NB4 (cell line): Measurements from ENCODE around the gene TMEM52.
A peak's percentile ranks its signal among the peaks of the same experiment; 100 is the strongest.

Experiments
- DNase-seq: peaks from one replicate; pipeline ENCODE4 v3.0.0; 2010; ENCODE audit warnings: low read depth
- H3K4me3 ChIP-seq: one replicate; pipeline ENCODE4 v1.5.1; 2011; ENCODE audit warnings: mild to moderate bottlenecking, low read depth, low read length, moderate library complexity
- MYC ChIP-seq: IDR thresholded peaks from 2 replicates; pipeline ENCODE4 v1.6.1; 2011; ENCODE audit warnings: low read depth, low read length
- POLR2A ChIP-seq: IDR thresholded peaks from 2 replicates; pipeline ENCODE4 v1.6.1; 2011; ENCODE audit warnings: mild to moderate bottlenecking; ENCODE audit not compliant: insufficient read length; ENCODE audit errors: extremely low read depth
- TF ChIP-seq, protein P1 (sequence below): IDR thresholded peaks from 2 replicates; pipeline ENCODE4 v1.6.1; 2011; ENCODE audit warnings: low read depth, low read length
- TF ChIP-seq, protein P2 (sequence below): IDR thresholded peaks from one replicate; pipeline ENCODE4 v1.5.1; 2012; ENCODE audit warnings: low read depth, low read length

Gene TMEM52

DNA sequence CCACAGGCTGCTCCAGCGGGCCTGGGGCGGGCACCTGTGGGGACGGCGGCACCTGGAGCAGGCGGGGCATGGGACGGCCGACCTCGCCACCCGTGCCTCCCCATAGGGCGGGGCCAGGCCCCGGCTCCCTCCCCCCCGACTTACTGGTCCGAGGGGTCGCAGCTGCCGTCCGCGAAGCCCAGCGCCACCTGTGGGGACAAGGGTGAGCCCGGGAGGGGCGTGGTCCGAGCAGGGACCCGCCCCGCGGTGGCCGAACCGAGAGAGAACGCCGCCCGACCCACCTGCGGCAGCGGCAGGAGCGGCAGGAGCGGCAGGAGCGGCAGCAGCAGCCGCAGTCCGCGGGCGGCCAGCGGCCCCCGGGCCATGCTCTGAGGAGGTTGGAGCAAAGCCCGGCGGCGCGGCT, at the start of gene TMEM52:
Gene TMEM52, minus strand, starts transcription at position 379 of the 403 bp plus-strand sequence. Its CDS starts 14 bp downstream, at position 365.
- DNase-seq = no peak
- H3K4me3 ChIP-seq = no peak within 1 kb of the TSS
- TF ChIP-seq POLR2A (peak; percentile 48), MYC (no peak)
- TF ChIP-seq, protein P1, sequence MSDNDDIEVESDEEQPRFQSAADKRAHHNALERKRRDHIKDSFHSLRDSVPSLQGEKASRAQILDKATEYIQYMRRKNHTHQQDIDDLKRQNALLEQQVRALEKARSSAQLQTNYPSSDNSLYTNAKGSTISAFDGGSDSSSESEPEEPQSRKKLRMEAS = no peak
- TF ChIP-seq, protein P2, sequence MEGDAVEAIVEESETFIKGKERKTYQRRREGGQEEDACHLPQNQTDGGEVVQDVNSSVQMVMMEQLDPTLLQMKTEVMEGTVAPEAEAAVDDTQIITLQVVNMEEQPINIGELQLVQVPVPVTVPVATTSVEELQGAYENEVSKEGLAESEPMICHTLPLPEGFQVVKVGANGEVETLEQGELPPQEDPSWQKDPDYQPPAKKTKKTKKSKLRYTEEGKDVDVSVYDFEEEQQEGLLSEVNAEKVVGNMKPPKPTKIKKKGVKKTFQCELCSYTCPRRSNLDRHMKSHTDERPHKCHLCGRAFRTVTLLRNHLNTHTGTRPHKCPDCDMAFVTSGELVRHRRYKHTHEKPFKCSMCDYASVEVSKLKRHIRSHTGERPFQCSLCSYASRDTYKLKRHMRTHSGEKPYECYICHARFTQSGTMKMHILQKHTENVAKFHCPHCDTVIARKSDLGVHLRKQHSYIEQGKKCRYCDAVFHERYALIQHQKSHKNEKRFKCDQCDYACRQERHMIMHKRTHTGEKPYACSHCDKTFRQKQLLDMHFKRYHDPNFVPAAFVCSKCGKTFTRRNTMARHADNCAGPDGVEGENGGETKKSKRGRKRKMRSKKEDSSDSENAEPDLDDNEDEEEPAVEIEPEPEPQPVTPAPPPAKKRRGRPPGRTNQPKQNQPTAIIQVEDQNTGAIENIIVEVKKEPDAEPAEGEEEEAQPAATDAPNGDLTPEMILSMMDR = no peak

DNA sequence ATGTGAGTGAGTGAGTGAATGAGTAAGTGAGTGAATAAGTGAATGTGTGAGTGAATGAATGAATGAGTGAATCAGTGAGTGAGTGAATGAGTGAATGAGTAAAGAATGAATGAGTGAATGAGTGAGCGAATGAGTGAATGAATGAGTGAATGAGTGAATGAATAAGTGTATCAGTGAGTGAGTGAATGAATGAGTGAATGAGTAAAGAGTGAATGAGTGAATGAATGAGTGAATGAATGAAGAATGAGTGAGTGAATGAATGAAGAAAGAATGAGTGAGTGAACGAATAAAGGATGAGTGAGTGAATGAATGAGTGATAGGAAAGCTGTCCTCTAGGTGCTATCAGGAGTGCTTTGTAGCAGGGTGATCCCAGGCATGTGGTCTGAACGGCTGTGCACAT, 48.8 kb upstream of the TMEM52 start:
- no peak overlapping the region for H3K4me3 ChIP-seq
- no peak for DNase-seq

DNA sequence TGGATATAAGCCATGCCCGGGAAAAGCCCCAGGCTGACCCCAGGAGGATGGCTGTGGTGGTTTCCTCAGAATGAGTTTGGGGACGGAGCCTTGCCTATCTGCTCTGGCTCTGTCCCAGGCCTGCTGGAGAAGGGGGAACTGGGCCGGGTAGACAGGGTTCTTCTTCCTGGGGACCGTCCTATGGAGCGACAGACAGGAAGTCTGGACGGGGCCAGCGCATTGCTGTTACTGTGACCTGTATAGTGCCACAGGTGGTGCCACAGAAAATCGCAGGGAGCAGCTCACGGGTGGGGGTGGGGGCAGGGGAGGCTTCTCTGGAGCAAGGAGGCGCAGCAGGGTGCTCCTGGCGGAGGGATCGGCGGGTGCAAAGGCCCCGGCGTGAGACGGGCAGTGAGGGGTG, 48.1 kb upstream of the TMEM52 start:
- H3K4me3 ChIP-seq = no peak overlapping the region
- TF ChIP-seq MYC = no peak
- TF ChIP-seq, protein P1 = no peak
- TF ChIP-seq, protein P2 = no peak
- no peak for TF ChIP-seq POLR2A
- DNase-seq = no peak

More for the DNA sequence above, 48.8 kb upstream of the TMEM52 start:
- TF ChIP-seq POLR2A (no peak), MYC (no peak)
- TF ChIP-seq, protein P2 = no peak
- TF ChIP-seq, protein P1 = no peak

DNA sequence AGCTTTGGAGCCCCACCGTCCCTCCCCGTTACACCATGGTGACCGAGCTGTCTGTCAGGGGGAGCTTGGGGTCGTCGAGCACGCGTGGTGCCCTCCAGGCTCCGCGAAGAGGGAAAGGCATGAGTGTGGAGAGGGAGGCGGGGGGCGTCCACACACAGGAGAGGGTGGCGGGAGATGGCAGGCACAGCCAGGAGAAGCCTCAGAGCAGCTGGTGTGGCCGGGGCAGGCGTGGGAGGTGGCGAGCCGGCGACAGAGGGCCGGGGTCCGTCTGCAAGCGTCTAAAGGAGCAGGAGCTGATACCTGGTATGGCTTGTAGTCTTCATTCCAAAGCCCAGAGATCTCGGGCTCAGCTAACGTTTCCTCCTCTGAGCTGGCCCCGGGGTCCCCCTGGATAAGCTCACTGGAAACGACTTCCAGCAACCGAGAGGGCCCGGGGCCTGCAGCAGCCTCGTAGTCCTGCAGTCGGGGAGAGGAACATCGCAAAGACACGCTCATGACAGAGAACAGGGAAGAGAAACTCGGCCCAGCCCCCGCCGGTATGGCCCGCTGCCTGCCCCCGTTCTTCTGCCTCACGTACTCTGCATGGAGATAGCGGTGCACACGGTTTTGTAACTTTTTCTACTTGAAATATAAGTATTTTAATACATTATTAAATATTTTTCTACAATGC, 47.1 kb upstream of the TMEM52 start:
- TF ChIP-seq, protein P2 = no peak
- TF ChIP-seq POLR2A (no peak), MYC (no peak)
- TF ChIP-seq, protein P1 = no peak
- no peak overlapping the region for H3K4me3 ChIP-seq
- DNase-seq = peak; percentile 40

DNA sequence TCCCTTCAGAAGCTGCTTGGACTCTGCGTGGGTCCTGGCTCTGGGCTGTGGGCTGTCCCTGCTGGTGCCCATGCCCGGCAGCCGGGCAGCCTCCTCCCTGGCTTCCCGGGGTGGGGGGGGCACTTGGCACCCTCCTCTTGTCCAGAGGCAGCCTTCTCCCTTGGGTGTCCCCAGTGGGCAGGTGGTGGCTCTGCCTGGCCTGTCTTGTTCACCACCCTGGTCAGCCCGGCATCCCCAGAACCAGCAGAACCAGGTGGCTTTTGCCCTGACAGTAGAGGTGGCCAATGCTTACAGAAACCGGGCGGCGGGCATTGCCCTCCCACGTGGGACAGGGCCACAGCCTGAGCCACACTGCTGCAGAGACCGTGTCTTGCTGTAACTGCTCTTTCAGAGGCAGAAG, 46.5 kb upstream of the TMEM52 start:
- no peak overlapping the region for H3K4me3 ChIP-seq
- TF ChIP-seq, protein P1 = no peak
- TF ChIP-seq, protein P2 = no peak
- no peak for TF ChIP-seq MYC
- no peak for TF ChIP-seq POLR2A
- DNase-seq = no peak

DNA sequence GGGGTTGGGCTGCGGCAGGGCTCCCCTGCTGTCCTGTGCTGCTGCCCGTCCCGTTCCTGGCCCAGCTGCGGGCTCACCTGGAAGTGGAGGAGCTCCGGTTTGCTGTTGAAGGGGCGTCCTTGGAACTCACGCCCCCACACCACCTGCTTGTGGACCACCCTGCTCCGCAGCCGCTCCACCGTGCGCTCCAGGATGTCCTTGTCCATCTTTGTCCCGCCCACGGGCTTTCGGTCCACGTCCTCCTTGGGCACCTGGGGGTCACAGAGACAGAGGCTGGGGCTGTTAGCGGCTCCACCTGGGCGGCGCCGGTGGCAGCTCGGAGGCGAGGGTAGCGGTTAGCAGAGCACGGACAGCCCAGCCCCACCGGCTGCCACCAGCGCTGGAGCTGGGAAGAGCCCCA, 45.7 kb upstream of the TMEM52 start:
- H3K4me3 ChIP-seq = no peak overlapping the region
- TF ChIP-seq POLR2A = no peak
- no peak for TF ChIP-seq MYC
- TF ChIP-seq, protein P2 = no peak
- TF ChIP-seq, protein P1 = no peak
- DNase-seq = no peak
